Thymus (tissue), 11 donors: ENCODE data around the gene GIT2. TPM values are rescaled to one million over a fixed set of nuclear protein-coding genes. Genes with fewer than 3 reads are reported as not detected.
"Not testable (repeated sequence)": the region's sequence is repeated elsewhere in the genome, so short reads cannot be mapped to it uniquely, and the experiment has no call there.

ENCODE experiments used
- DNase-seq, 9 donors: peaks; one replicate each; pipeline ENCODE4 v3.0.0-alpha.2; 2013; ENCODE audit warnings: low spot score in 9 of 9, low read depth in 6 of 9, missing footprints in 1 of 9
- H3K27ac ChIP-seq, 2 donors: one replicate each; pipeline ENCODE4 v1.5.1; 2013; ENCODE audit warnings: control low read depth in 1 of 2, low read depth in 1 of 2, low read length in 1 of 2, mild to moderate bottlenecking in 1 of 2, moderate library complexity in 1 of 2
- H3K27me3 ChIP-seq, 2 donors: one replicate each; pipeline ENCODE4 v1.5.1; 2013; ENCODE audit warnings: low read length in 1 of 2; ENCODE audit not compliant: control insufficient read depth in 2 of 2, insufficient read depth in 1 of 2
- H3K36me3 ChIP-seq, 2 donors: one replicate each; pipeline ENCODE4 v1.5.1; 2013; ENCODE audit warnings: low read length in 1 of 2, mild to moderate bottlenecking in 1 of 2, moderate library complexity in 1 of 2; ENCODE audit not compliant: control insufficient read depth in 2 of 2, insufficient read depth in 2 of 2
- H3K4me1 ChIP-seq, 2 donors: one replicate each; pipeline ENCODE4 v1.5.1; 2013; ENCODE audit warnings: low read length in 2 of 2; ENCODE audit not compliant: control insufficient read depth in 2 of 2, insufficient read depth in 2 of 2
- H3K4me3 ChIP-seq, 2 donors: one replicate each; pipeline ENCODE4 v1.5.1; 2013; ENCODE audit warnings: low read length in 2 of 2, control low read depth in 1 of 2, mild to moderate bottlenecking in 1 of 2
- H3K9me3 ChIP-seq, 2 donors: one replicate each; pipeline ENCODE4 v1.5.1; 2013; ENCODE audit warnings: low read length in 1 of 2, mild to moderate bottlenecking in 1 of 2; ENCODE audit not compliant: control insufficient read depth in 2 of 2, insufficient read depth in 1 of 2
- WGBS: extraction: QIAGEN DNeasy Blood & Tissue Kit; methylation state at CpG from one replicate; pipeline ENCODE4 v1.1.7; 2013; 5-methylcytosine and 5-hydroxymethylcytosine counted together
- polyA plus RNA-seq: library from polyadenylated mRNA; stranded (reverse); fragments of 200-250 nt; gene quantifications from one replicate; pipeline ENCODE4 v1.2.3, GENCODE V29; 2013
- total RNA-seq: library from RNA; stranded (reverse); fragments of 120-200 nt; gene quantifications from one replicate; pipeline ENCODE4 v1.2.4, GENCODE V29; 2013
- donor health status: healthy.

The GIT2 gene
- total and polyA plus RNA-seq, 2 donors = 37.6 to 41.9 TPM

- no peak for DNase-seq
- Histone ChIP-seq H3K27ac (no peak overlapping the region), H3K9me3 (no peaks in the 10 kb centered on the region), H3K4me1 (peaks cover 10 to 12% of the 10 kb centered on the region in 2 donors), H3K36me3 (peaks cover 20 to 31% of the 10 kb centered on the region in 2 donors), H3K27me3 (no peaks in the 10 kb centered on the region), H3K4me3 (no peak overlapping the region)
- WGBS = 94% methylated on average over 2 of the region's 2 CpGs
These were observed 3.1 kb downstream of the GIT2 start for GRCh38 chr12:109993091-109993490.

- peaks cover 8 to 11% of the 10 kb centered on the region in 2 donors for H3K4me1 ChIP-seq
- peaks cover 27 to 41% of the 10 kb centered on the region in 2 donors for H3K36me3 ChIP-seq
- 99% methylated on average over 5 of the region's 5 CpGs for WGBS
These were observed 4.6 kb downstream of the GIT2 start for GRCh38 chr12:109991586-109991985.

GRCh38 chr12:109989380-109989779 is 6.8 kb downstream of the GIT2 start:
- Histone ChIP-seq H3K27ac (no peak overlapping the region), H3K4me3 (no peak overlapping the region), H3K27me3 (no peaks in the 10 kb centered on the region), H3K9me3 (no peaks in the 10 kb centered on the region), H3K36me3 (peaks cover 38 to 57% of the 10 kb centered on the region in 2 donors), H3K4me1 (peaks cover 4 to 6% of the 10 kb centered on the region in 2 donors)
- WGBS = 98% methylated on average over 5 of the region's 5 CpGs
- DNase-seq = no peak

More at GRCh38 chr12:109991586-109991985, 4.6 kb downstream of the GIT2 start:
- Histone ChIP-seq H3K4me3 (no peak overlapping the region), H3K27me3 (no peaks in the 10 kb centered on the region), H3K9me3 (no peaks in the 10 kb centered on the region), H3K27ac (no peak overlapping the region)
- DNase-seq = no peak

GRCh38 chr12:109988903-109989302 is 7.3 kb downstream of the GIT2 start:
- Histone ChIP-seq H3K27ac (no peak overlapping the region), H3K36me3 (peaks cover 43 to 62% of the 10 kb centered on the region in 2 donors)
- WGBS = 90% methylated on average over 8 of the region's 8 CpGs

GRCh38 chr12:109988274-109988673 is 7.9 kb downstream of the GIT2 start:
- H3K4me3 ChIP-seq = no peak overlapping the region
- H3K36me3 ChIP-seq = peaks cover 50 to 68% of the 10 kb centered on the region in 2 donors
- no peak overlapping the region for H3K27ac ChIP-seq
- 92% methylated on average over 10 of the region's 10 CpGs for WGBS
- no peaks in the 10 kb centered on the region for H3K27me3 ChIP-seq
- no peak for DNase-seq
- H3K9me3 ChIP-seq = no peaks in the 10 kb centered on the region
- peaks cover 0 to 3% of the 10 kb centered on the region in 2 donors for H3K4me1 ChIP-seq

More at GRCh38 chr12:109988903-109989302, 7.3 kb downstream of the GIT2 start:
- no peaks in the 10 kb centered on the region for H3K9me3 ChIP-seq
- no peak overlapping the region for H3K4me3 ChIP-seq
- peaks cover 0 to 3% of the 10 kb centered on the region in 2 donors for H3K4me1 ChIP-seq
- no peaks in the 10 kb centered on the region for H3K27me3 ChIP-seq
- DNase-seq = no peak

GRCh38 chr12:109987615-109988014 is 8.6 kb downstream of the GIT2 start:
- no peak overlapping the region for H3K27ac ChIP-seq
- H3K36me3 ChIP-seq = peaks cover 55 to 75% of the 10 kb centered on the region in 2 donors
- H3K4me1 ChIP-seq = no peaks in the 10 kb centered on the region
- no peaks in the 10 kb centered on the region for H3K27me3 ChIP-seq
- 93% methylated on average over 8 of the region's 8 CpGs for WGBS
- H3K9me3 ChIP-seq = no peaks in the 10 kb centered on the region
- DNase-seq = no peak
- no peak overlapping the region for H3K4me3 ChIP-seq

GRCh38 chr12:109986236-109986635 is 9.9 kb downstream of the GIT2 start:
- not testable (repeated sequence) for H3K4me3 ChIP-seq, H3K9me3 ChIP-seq, H3K4me1 ChIP-seq, H3K27ac ChIP-seq, H3K27me3 ChIP-seq, DNase-seq
- H3K36me3 ChIP-seq = peaks cover 64 to 80% of the 10 kb centered on the region in 2 donors
- 97% methylated on average over 16 of the region's 16 CpGs for WGBS

- no peak overlapping the region for H3K4me3 ChIP-seq
- no peak overlapping the region for H3K27ac ChIP-seq
- H3K4me1 ChIP-seq = no peaks in the 10 kb centered on the region
- 97% methylated on average over 8 of the region's 8 CpGs for WGBS
- no peak for DNase-seq
- H3K27me3 ChIP-seq = no peaks in the 10 kb centered on the region
- peaks cover 71 to 85% of the 10 kb centered on the region in 2 donors for H3K36me3 ChIP-seq
- peaks cover 0 to 4% of the 10 kb centered on the region in 2 donors for H3K9me3 ChIP-seq
These were observed 12.6 kb downstream of the GIT2 start for GRCh38 chr12:109983432-109984142.

- H3K9me3 ChIP-seq = peaks cover 0 to 4% of the 10 kb centered on the region in 2 donors
- H3K27me3 ChIP-seq = no peaks in the 10 kb centered on the region
- no peak overlapping the region for H3K27ac ChIP-seq
- no peak for DNase-seq
- no peaks in the 10 kb centered on the region for H3K4me1 ChIP-seq
- H3K4me3 ChIP-seq = no peak overlapping the region
- peaks cover 69 to 84% of the 10 kb centered on the region in 2 donors for H3K36me3 ChIP-seq
These were observed 14.0 kb downstream of the GIT2 start for GRCh38 chr12:109982210-109982609.
